NT2/D1 (cell line): ENCODE results near the gene PDXK.

Source experiments
- DNase-seq: peaks from one replicate; pipeline ENCODE4 v3.0.0-alpha.2; 2011; ENCODE audit warnings: low read depth, low spot score
- H3K27me3 ChIP-seq: 2 replicates; pipeline ENCODE4 v1.6.0; 2011; ENCODE audit warnings: mild to moderate bottlenecking; ENCODE audit not compliant: insufficient read length, insufficient read depth
- H3K36me3 ChIP-seq: 2 replicates; pipeline ENCODE4 v1.6.1; 2011; ENCODE audit warnings: mild to moderate bottlenecking, low read length, mixed read lengths; ENCODE audit not compliant: insufficient read depth, insufficient read length
- H3K4me1 ChIP-seq: 2 replicates; pipeline ENCODE4 v1.5.1; 2011; ENCODE audit not compliant: insufficient read depth, insufficient read length
- H3K4me3 ChIP-seq: 2 replicates; pipeline ENCODE4 v1.5.1; 2011; ENCODE audit warnings: low read depth; ENCODE audit not compliant: insufficient read length
- H3K9ac ChIP-seq: 2 replicates; pipeline ENCODE4 v1.6.0; 2011; ENCODE audit warnings: low read depth; ENCODE audit not compliant: insufficient read length
- H3K9me3 ChIP-seq: 2 replicates; pipeline ENCODE4 v1.5.1; 2011; ENCODE audit warnings: mild to moderate bottlenecking, low read length; ENCODE audit not compliant: insufficient read depth
- SUZ12 ChIP-seq: IDR thresholded peaks from 2 replicates; pipeline ENCODE4 v1.6.1; 2011; ENCODE audit not compliant: insufficient read length, insufficient read depth; ENCODE audit errors: extremely low read depth
- YY1 ChIP-seq: IDR thresholded peaks from 2 replicates; pipeline ENCODE4 v1.6.1; 2011; ENCODE audit not compliant: insufficient read length, insufficient read depth
- ZNF274 ChIP-seq: IDR thresholded peaks from 2 replicates; pipeline ENCODE4 v1.6.1; 2011; ENCODE audit warnings: mild to moderate bottlenecking, low read depth, low read length

The PDXK gene

DNA sequence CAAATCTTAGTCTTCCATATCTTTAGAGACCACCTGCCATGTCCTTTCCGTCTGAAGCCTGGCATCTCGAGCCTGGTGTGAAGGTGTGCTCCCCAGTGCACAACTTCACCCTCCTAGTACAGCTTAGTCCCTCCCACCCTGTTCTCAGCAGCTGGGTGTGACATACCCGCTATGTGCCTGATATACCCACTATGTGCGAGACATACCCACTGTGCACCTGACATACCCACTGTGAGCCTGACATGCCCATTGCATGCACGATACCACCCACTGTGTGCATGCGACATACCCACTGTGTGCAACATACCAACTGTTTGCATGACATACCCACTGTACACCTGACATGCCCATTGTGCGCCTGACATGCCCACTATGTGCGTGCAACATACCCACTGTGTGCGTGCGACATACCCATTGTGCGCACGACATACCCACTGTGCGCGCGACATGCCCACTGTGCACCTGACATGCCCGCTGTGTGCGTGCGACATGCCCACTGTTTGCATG lies 67.4 kb downstream of the PDXK start:
- Histone ChIP-seq H3K27me3 (no peaks in the 10 kb centered on the region), H3K9me3 (no peaks in the 10 kb centered on the region), H3K4me3 (no peak overlapping the region), H3K9ac (no peak overlapping the region), H3K36me3 (peaks cover 13% of the 10 kb centered on the region), H3K4me1 (peaks cover 11% of the 10 kb centered on the region)
- DNase-seq, result no peak
- TF ChIP-seq ZNF274, result no peak
- TF ChIP-seq YY1, result no peak

- Histone ChIP-seq H3K4me3 (no peak overlapping the region), H3K36me3 (peaks cover 18% of the 10 kb centered on the region), H3K9ac (no peak overlapping the region), H3K4me1 (peaks cover 11% of the 10 kb centered on the region), H3K9me3 (no peaks in the 10 kb centered on the region), H3K27me3 (no peaks in the 10 kb centered on the region)
- no peak for DNase-seq
- TF ChIP-seq YY1 (no peak), SUZ12 (no peak), ZNF274 (no peak)
Measured at GRCh38 chr21:43786807-43787440, 68.0 kb downstream of the PDXK start.

DNA sequence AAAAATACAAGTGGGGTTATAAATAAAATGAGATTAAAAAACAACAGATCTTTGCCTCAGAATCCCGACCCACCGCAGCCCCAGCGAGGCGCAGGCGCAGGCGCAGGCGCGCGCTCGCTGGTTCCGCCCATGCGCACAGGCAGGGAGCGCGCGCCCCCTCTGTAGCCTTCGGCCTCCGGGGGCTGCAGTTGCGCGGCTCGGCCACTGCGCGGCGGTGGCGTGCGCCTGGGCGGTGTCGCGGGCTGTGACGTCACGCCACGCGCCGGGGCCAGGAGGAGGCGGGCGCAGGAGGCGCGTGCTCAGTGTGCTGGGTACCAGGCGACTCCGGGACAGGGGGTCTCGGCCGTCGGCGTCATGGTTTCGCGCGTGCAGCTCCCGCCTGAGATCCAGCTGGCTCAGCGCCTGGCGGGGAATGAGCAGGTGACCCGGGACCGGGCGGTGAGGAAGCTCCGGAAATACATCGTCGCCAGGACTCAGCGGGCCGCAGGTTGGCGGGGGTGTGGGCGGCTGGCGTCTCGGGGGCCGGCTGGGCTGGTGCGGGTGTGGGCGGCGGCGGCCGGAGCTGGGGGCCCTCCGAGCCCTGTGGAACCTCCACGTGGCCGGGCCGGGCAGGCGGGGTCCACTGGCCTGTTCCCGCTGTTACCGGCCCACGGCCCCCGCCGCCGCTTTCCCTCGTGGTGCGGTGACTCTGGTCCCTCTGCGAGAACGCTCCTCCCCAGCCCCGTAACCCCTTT lies 70.5 kb downstream of the PDXK start, which contains the start of gene RRP1:
Gene RRP1 (plus strand): TSS at position 302 of the 734 bp plus-strand sequence. CDS start 53 bp downstream, at position 355.
- TF ChIP-seq YY1, result no peak
- TF ChIP-seq SUZ12, result no peak
- no peak for TF ChIP-seq ZNF274
- H3K9me3 ChIP-seq, result no peaks in the 10 kb centered on the region
- peak within 1 kb of the TSS; percentile 98 for H3K9ac ChIP-seq
- peaks cover 43% of the 10 kb centered on the region for H3K36me3 ChIP-seq
- H3K4me1 ChIP-seq, result peaks cover 11% of the 10 kb centered on the region
- H3K27me3 ChIP-seq, result no peaks in the 10 kb centered on the region
- peak; percentile 92 for DNase-seq
- H3K4me3 ChIP-seq, result peak within 1 kb of the TSS; percentile 98

- Histone ChIP-seq H3K4me1 (peaks cover 11% of the 10 kb centered on the region), H3K9ac (peak overlapping the region; percentile 98), H3K36me3 (peaks cover 49% of the 10 kb centered on the region), H3K4me3 (peak overlapping the region; percentile 98), H3K27me3 (no peaks in the 10 kb centered on the region), H3K9me3 (no peaks in the 10 kb centered on the region)
- no peak for DNase-seq
- TF ChIP-seq SUZ12 (no peak), YY1 (no peak), ZNF274 (no peak)
Measured at GRCh38 chr21:43790010-43790524, 71.1 kb downstream of the PDXK start.

DNA sequence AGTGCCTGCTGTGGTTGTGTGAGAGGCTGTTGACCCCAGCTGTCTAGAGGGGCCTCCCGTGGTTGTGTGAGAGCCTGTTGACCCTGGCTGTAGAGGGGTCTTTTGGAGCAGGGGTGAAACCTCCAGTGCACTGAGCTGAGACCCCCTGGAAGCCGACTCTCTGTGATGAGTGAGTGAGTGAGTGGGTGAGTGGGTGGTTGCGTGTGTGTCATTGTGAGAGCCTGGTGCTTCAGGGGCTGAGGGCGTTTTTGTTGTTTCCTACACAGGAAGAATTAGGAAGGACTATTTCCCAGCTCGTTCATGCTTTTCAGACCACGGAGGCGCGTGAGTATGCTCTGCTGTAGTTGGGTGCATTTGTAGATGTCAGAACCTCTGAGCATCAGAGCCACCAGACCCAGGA lies 73.5 kb downstream of the PDXK start:
- peaks cover 73% of the 10 kb centered on the region for H3K36me3 ChIP-seq
- peaks cover 7% of the 10 kb centered on the region for H3K4me1 ChIP-seq
- DNase-seq, result no peak
- no peak overlapping the region for H3K9ac ChIP-seq
- H3K27me3 ChIP-seq, result no peaks in the 10 kb centered on the region
- H3K4me3 ChIP-seq, result no peak overlapping the region
- TF ChIP-seq YY1 (no peak), ZNF274 (no peak), SUZ12 (no peak)
- no peaks in the 10 kb centered on the region for H3K9me3 ChIP-seq

DNA sequence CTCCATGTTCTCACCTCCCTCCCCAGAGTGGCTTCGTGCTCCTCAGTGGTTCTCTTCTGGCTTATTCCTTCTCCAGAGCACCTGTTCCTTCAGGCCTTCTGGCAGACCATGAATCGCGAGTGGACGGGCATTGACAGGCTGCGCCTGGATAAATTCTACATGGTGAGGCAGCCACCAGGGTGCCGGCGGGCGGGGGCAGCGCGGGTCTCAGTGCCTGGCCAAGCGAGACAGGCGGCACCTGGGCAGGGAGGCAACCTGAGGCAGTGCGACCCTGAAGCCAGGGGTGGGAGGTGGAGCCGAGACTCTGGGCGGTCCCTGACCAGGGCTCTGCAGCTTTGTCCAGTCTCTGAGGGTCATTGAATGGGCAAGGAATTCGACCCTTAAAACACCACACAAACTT lies 74.3 kb downstream of the PDXK start:
- no peak for TF ChIP-seq YY1
- TF ChIP-seq ZNF274, result no peak
- no peak for TF ChIP-seq SUZ12

GRCh38 chr21:43794311-43794710 lies 75.4 kb downstream of the PDXK start:
- DNase-seq, result no peak
- Histone ChIP-seq H3K27me3 (no peaks in the 10 kb centered on the region), H3K4me3 (no peak overlapping the region), H3K4me1 (peaks cover 7% of the 10 kb centered on the region), H3K36me3 (peaks cover 91% of the 10 kb centered on the region), H3K9me3 (no peaks in the 10 kb centered on the region), H3K9ac (no peak overlapping the region)
- TF ChIP-seq YY1 (no peak), ZNF274 (no peak), SUZ12 (no peak)

More for the DNA sequence above, 74.3 kb downstream of the PDXK start:
- Histone ChIP-seq H3K4me3 (no peak overlapping the region), H3K4me1 (peaks cover 7% of the 10 kb centered on the region), H3K9ac (no peak overlapping the region), H3K27me3 (no peaks in the 10 kb centered on the region), H3K9me3 (no peaks in the 10 kb centered on the region), H3K36me3 (peaks cover 81% of the 10 kb centered on the region)
- DNase-seq, result no peak
